ENCODE data around the gene MIEF1.
A peak's percentile ranks its signal among the peaks of the same experiment; 100 is the strongest.

- no peak for TF ChIP-seq RNF2 (IDR thresholded peaks at IDR 0.05; ENCODE audit: borderline replicate concordance, low read depth, low read length, missing control alignments, poor library complexity, severe bottlenecking)
- no peak for TF ChIP-seq EZH2 (IDR thresholded peaks at IDR 0.05; ENCODE audit: low read depth, low read length, severe bottlenecking)
- TF ChIP-seq, protein P1, sequence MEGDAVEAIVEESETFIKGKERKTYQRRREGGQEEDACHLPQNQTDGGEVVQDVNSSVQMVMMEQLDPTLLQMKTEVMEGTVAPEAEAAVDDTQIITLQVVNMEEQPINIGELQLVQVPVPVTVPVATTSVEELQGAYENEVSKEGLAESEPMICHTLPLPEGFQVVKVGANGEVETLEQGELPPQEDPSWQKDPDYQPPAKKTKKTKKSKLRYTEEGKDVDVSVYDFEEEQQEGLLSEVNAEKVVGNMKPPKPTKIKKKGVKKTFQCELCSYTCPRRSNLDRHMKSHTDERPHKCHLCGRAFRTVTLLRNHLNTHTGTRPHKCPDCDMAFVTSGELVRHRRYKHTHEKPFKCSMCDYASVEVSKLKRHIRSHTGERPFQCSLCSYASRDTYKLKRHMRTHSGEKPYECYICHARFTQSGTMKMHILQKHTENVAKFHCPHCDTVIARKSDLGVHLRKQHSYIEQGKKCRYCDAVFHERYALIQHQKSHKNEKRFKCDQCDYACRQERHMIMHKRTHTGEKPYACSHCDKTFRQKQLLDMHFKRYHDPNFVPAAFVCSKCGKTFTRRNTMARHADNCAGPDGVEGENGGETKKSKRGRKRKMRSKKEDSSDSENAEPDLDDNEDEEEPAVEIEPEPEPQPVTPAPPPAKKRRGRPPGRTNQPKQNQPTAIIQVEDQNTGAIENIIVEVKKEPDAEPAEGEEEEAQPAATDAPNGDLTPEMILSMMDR (IDR thresholded peaks at IDR 0.05; ENCODE audit: control extremely low read depth in 1 of 3, insufficient read depth in 1 of 3, low read depth in 1 of 3, low read length in 3 of 3), result no peak
- TF ChIP-seq SRF (IDR thresholded peaks at IDR 0.05; ENCODE audit: low read depth, low read length), result no peak
- peak; percentile 81 to 97; a peak in 2 of 4 replicates for TF ChIP-seq HDAC2 (IDR thresholded peaks at IDR 0.05; ENCODE audit: borderline replicate concordance in 1 of 2, low read depth in 2 of 2, low read length in 2 of 2)
- TF ChIP-seq, protein P2, sequence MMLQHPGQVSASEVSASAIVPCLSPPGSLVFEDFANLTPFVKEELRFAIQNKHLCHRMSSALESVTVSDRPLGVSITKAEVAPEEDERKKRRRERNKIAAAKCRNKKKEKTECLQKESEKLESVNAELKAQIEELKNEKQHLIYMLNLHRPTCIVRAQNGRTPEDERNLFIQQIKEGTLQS (IDR thresholded peaks at IDR 0.05; ENCODE audit: insufficient read depth, low read depth, low read length), result no peak
- no peak for TF ChIP-seq POLR2A (IDR thresholded peaks at IDR 0.05; ENCODE audit: control extremely low read depth in 1 of 2, low read depth in 2 of 2, low read length in 2 of 2)
- no peak for TF ChIP-seq NANOG (IDR thresholded peaks at IDR 0.05; ENCODE audit: insufficient read depth, low read depth, low read length, poor library complexity, severe bottlenecking)
- peak in 1 of 2 experiments; percentile 80; a peak in 1 of 3 replicates for TF ChIP-seq EP300 (IDR thresholded peaks at IDR 0.05; ENCODE audit: borderline replicate concordance in 1 of 2, low read depth in 2 of 2, low read length in 2 of 2)
- TF ChIP-seq USF2 (IDR thresholded peaks at IDR 0.05; ENCODE audit: low read length), result no peak
- peak; percentile 98 for TF ChIP-seq POLR2AphosphoS5 (IDR thresholded peaks at IDR 0.05; ENCODE audit: low read depth, low read length)
- peak; percentile 98 for TF ChIP-seq TCF12 (IDR thresholded peaks at IDR 0.05; ENCODE audit: low read depth, low read length)
- peak; percentile 78 for TF ChIP-seq ZNF274 (IDR thresholded peaks at IDR 0.05; ENCODE audit: borderline replicate concordance, extremely low read depth, low read length)
Observed at GRCh38 chr22:39510529-39511149, 8.5 kb downstream of the MIEF1 start.
